COLO668 (cell line): Measurements from ENCODE around the gene MAP2K1.
"Not testable (repeated sequence)": the region's sequence is repeated elsewhere in the genome, so short reads cannot be mapped to it uniquely, and the experiment has no call there.

Experiments
- DNase-seq: peaks from one replicate; lab custom pipeline; 2025; ENCODE audit not compliant: unreplicated experiment; lab: John Stamatoyannopoulos, UW

Gene MAP2K1

DNA sequence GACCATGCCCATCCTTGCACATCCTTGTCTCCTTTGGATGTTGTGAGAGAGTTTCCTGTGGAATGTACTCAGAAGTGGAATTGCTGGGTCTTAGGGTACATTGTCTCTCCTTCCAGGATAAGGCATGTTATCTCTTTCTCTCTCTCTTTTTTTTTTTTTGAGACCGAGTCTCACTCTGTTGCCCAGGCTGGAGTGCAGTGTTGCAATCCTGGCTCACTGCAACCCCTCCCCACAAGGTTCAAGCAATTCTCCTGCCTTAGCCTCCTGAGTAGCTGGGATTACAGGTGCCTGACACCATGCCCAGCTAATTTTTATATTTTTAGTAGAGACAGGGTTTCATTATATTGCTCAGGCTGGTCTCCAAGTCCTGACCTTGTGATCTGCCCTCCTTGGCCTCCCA is 6.3 kb downstream of the MAP2K1 start:
- not testable (repeated sequence) for DNase-seq

DNA sequence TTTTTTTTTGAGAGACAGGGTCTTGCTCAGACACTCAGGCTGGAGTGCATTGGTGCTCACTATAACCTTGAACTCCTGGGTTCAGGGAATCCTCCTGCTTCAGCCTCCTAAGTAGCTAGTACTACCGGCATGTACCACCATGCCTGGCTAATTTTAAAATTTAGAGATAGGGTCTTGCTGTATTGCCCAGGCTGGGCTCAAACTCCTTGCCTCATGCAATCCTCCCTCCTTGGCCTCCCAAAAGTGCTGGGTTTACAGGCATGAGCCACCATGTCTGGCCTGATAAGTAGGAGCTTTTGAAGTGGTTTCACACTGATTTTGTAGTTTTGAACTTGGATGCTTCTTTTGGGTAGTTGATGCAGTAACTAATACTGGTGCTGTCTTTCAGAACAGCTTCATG is 7.8 kb downstream of the MAP2K1 start:
- no peak for DNase-seq

DNA sequence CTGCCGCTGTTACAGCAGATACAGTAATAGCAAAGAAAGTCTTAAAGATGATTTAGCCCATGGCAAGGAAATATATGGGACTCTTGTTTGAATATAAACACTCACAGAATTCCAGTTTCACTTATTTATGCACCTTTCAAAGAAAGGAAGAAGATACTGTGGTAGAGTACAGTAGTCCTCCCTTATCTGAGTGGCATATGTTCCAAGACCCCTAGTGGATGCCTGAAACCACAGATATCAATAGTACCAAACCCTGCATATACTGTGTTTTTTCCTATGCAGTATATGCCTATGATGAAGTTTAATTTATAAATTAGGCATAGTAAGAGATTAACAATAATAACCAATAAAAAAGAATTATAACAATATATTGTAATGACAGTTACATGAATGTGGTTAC is 8.2 kb downstream of the MAP2K1 start:
- no peak for DNase-seq

DNA sequence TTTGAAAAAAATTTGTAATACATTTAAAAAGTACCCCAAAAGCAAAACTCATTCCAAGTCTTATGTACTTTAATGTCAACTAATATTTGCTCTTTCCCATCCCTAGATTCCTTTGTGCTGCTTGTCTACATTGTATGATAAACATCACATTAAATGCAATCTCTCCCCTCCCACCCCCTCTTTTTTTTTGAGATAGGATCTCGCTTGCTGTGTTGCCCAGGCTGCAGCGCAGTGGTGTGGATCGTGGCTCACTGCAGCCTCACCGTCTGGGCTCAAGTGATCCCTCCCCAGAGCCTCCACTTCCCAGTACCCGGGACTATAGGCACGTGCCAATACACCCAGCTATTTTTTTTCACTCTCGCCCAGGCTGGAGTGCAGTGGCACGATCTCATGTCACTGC is 12.6 kb downstream of the MAP2K1 start:
- DNase-seq = no peak

DNA sequence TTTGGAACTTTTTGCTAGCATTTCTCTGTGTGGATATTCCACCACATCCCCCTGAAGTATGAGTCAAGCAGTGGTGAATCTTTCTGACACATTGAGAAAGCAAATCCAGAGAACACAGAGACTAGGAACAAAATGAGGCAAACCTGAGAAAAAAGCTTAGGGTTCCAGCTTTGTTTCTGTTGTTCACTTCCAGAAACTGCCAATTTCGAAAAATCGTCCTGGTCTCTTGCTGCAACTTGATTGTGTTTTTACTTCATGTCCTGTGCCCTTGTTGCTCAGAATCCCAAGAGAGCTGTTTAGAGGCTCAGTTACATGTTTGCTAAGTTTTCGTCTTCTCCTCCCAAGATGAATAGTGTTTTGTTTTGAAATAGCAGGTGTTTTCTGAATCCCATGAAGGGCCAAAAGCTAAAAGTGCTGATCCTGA is 13.7 kb downstream of the MAP2K1 start:
- DNase-seq = no peak

DNA sequence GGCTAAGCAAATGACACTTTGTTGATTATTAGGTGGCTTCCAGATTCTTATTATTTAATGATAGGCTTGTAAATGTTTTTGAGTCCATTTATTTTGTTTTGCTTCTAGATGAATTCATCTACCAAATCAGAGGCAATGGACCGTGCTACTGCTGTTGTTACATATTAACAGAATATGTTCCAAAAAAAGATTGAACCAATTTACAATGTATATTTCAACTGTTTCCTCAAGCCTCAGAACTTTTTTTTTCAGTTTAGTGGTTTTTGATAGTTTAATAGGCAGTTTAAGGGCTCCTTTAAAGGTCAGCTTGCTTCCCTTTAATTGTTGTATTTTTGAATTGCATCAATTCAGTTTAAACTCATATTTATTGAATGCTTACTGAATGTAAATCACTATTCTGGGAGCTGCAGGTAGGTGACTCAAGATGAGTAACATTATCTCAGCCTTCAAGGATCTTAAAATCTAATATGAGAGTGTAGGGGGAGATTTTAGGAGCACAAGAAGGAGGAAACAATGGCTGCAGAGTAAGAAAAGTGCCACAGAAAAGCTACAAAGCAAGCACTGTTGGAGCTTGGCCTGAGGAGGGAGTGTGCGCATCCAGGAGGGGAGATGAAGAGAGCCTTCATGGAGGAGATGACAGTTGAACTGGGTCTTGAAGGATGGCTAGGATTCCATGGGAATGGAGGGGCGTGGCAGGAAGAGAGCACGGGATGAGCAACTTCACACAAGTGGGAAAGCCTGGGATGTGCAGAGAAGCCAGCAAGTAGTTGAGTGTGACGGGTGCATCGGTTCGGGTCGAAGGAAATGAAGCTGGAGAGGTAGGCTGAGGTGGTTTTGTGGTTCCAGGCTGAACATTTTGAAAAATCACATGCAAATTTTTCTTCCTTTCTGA is 14.7 kb downstream of the MAP2K1 start:
- no peak for DNase-seq

DNA sequence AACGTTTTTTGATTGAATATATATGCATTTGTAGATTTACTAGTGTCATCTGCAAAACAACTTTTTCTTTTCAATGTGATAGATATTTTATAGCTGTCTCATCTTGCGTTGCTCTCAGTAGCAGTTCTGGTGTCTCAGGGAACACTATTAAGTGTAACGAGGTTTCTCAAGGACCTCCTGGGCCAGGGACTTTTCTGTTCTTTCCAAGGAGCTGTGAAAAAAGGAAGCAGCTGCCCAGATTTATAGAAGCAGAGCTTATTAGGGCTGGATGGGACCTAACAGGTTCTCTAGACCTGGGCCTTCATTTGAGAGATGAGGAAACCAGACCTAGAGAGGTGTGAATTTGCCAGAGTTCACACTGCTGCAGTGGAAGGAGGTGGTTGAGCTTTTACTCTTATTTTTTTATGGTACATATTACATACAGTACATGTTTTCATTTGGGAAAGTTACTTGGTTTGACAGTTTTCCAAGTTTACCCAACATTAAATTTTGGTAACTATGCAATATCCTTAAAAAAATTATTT is 16.1 kb downstream of the MAP2K1 start:
- DNase-seq = no peak

DNA sequence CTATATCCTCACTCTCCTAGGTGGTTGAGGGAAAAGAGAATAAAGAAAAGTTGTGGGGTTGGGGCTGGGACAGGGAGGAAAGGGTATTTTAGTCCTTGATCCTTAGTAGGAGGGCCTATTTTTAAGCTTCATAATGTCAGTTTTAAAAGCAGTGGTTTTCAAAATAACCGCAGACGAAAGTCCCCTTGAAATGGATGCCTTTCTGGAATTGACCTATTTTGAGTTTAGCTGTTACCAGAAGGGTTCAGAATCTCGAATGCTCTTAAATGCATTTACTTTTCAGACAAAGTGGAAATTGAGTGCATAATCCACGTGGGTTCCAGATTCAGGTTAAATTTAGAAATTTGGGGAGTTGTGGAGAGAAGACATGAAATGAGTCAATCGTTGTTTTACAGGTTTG is 16.6 kb downstream of the MAP2K1 start:
- no peak for DNase-seq

DNA sequence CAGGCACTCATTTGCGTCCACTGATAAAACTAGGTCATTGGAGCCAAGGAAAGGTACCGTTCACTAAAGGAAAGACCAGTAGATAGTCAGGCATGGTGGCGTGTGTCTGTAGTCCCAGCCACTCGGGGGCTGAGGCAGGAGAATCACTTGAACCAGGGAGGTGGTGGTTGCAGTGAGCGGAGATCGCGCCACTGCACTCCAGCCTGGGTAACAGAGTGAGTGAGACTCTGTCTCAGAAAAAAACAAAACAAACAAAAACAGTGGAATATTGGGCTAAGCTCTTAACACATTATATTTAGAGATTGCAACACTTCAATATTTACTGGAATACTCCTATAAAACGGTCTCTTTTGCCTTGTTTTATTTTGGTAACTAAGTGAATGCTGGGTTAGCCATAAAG is 17.4 kb downstream of the MAP2K1 start:
- no peak for DNase-seq

DNA sequence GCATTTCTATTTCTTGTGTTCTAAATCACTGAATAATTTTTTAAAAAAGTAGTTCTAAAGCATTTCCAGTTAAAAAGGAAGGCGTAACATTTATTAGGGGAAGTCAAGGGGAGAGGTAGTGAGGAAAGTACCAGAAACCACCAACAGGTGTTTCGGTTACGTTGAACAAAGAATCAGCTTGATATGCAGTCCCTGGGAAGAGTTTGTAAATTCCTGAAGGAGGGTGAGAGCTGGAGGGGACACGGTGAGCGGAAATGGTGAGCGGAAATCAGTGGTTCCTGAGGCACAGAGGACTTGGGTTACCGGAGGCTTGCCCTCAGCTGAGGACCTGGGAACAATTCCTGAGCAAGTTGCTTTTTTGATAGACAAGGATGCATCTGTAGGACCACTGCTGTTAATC is 17.8 kb downstream of the MAP2K1 start:
- DNase-seq = no peak

DNA sequence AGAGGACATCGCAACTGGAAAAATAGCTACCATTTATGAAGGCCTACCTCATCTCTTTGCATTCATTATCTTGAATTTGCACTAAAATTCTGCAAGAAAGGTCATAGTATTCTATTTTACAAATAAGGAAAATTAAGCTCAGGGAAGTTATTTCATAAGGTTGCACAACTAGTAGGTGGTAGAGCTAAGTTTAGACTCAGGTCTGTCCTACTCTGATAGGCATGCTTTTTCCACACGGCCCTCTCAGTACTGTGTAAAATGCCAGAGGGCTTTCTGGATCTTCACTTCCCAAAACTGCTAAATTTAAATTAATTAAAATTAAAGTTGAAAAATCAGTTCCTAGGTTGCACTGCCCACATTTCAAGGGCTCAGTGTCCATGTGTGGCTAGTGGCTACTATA is 18.3 kb downstream of the MAP2K1 start:
- DNase-seq = no peak

DNA sequence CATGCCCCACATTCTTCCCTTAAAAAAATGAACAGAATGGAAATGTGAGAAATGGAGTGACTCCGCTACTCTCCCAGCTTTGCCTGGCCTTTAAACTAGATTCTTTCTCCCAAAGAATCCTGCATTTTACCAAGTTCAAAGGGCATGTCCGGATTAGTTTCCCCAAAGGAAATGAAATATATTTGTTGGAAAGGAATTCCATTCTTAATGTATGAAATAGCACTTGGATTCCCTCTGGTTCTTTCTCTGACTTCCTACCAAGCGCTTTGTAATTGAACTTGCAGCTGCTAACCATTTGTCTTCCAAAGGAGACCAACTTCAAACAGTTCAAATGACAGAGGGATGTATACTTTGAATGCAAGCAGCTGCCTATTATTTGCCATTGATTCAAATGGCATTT is 18.9 kb downstream of the MAP2K1 start:
- no peak for DNase-seq

DNA sequence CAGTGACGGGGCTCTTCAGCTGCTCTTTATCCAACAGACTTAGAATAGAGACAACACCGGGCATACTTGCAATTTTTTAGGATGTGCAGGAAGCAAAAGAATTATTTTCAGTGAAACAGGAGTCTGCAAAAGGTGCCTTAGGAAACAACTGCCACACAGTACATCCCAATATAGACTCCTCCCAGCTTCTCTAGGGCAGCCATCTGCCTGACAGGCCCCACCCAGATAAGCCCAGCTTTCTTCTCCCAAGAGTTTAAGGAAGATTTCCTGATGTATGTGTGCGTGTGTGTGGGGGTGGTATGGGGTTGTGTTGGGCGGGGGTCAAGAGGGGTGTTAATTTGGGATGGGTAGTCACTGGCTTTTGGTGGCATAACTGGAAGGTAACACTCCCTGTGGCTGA is 21.5 kb downstream of the MAP2K1 start:
- no peak for DNase-seq

DNA sequence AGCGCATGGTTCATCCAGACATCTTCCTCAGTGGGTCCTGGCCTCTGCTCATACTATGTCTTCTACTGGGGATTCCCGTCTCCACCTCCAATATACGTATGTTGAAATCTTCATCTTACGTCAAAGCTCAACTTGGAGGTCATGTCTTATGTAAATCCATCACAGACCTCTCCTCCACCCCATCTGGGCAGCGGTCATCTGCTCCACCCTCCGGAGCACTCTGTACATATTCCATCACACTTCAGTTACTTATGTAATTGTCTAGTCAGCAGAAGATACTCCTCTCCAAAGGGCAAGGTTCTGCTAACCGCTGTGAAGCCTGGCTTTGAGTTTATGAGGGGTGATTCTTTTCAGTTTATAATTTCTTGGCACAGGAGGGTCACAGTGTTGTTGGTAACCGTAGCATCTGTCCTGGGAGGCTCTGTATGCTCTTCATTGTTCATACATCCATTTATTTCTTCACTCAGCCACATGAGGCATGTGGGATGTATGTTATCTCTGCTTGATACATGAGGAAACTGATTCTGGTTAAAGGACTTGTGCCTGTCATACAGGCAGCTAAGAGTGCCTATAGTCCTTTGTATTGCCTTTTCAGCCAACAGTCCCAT is 22.1 kb downstream of the MAP2K1 start:
- no peak for DNase-seq

DNA sequence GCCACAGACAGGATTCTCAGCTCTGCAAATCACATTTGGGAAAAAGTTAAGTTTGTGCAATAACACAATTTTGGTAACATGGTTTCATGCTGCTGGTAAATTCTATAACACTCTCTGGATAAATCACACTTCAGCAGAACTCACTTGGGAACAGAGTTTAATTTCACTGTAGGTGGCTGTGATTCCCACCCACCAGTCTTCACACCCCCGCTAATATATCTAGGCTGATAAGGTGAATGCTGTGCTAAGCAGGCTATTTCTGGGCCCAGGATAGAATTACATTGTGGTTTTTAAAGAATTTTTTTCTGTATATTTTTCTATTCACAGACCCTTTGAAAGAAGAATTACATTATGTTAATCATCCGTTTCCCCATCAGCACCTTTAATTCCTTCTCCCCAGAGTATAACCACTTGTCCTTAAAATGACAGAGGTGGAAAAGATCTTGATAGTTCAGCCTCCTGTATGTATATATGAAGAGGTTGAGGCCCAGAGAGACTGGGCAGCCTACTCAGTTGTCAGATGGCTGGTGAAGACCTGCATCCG is 22.9 kb downstream of the MAP2K1 start:
- no peak for DNase-seq

DNA sequence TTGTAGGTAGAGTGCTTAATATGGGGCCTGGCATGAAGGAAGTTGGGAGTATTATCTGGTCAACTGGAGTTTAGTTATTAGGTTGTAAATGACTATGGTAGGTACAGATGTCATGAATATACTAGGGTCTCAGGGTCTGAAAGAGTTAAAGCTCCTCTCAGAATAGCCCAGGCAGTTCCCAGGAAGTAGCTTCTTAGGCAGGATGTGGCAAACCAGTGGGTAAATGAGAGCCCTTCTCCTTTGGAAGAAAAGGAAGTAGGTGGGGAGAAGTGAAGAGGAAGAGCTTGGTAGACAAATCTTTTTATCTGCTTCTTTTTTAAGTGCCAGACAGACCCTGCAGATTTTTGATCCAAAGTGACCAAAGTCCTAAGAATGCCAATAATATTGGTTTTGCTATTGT is 24.5 kb downstream of the MAP2K1 start:
- DNase-seq = no peak

DNA sequence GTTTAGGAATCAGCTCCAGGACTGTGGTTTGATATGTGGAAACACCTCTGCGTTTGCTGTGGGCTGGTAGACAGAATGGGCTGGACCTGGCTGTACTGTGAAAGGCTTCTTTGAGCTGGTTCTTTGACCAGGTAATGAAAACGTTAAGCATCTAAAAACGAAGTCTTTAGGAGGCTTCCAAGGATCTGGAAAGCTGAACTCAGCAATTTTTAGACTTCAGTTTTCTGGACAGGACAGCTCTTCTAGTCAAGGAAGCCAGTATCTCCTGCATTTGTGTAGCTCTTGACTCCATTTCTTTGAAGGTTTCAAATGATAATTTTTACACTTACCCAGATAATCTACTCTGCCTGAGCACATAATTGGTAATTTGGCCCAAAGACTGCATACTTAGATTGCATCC is 25.5 kb downstream of the MAP2K1 start:
- no peak for DNase-seq

DNA sequence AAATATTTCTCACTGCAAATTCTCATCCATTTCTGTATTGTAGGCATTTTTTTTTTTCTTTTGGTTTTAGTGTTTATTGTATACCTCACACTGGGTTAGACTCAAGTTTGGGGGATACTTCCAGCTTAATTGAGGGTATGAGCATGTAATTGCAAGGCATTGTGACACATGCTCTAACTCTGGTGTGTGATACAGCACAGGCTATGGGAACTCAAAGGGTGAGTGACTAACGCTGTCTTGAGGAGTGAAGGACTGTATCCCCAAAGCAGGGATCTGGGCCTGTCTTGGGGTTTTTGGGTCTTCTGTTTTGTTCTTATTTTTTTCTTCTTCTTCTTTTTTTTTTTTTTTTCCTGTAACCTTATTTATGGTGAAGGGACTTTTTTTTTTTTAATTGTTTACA is 26.9 kb downstream of the MAP2K1 start:
- DNase-seq = no peak

DNA sequence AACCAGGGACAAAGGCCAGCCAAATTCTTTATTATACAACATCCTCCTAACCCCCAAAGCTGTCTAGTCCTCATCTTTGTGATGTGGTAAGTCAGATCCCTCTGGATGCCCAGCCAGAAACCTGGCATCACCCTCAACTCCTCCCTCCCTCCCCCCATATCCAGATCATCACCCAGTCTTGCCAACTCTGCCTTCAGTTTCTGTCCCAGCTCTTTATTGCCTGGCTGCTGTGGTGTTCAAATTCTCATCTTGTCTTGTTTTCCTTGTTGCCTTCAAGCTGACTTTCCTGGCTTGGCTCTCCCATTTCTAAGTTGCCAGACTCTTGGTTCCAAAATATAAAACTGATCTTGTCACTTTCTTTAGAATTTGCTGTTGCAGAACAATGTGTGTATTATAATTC is 28.6 kb downstream of the MAP2K1 start:
- DNase-seq = no peak

DNA sequence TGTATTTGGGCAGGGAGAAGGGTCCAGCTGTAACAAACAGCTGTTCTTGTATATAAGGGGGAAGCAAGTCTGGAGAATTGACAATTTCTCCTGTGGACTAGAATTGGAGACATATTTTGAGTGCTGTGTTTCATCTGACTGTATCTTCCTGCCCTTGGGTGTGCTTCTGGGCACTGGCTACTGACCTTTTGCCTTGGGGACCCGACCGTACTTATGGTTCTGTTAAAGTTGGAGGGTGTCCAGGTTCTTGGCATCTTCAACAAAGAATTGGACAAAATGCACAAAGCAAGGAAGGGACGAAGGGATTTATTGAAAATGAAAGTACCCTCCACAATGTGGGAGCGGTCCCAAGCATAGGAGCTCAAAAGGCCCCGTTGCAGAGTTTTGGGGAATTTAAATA is 31.0 kb downstream of the MAP2K1 start:
- no peak for DNase-seq

DNA sequence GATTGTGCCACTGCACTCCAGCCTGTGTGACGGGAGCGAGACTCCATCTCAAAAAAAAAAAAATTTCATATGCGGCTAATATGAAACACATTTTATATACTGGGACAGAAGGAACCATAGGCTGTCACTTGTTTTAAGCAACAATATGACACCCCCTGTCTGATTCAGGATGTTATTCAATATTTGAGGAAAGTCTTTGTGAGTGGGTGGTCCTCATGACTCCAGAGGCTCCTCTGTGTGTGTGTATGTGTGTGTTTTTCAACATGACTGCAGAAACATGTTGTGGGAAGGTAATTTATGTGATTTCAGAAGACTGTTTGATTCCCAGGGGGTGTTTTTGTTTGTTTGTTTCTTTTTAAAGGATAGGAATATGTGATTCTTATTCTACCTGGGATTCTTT is 32.8 kb downstream of the MAP2K1 start:
- no peak for DNase-seq

DNA sequence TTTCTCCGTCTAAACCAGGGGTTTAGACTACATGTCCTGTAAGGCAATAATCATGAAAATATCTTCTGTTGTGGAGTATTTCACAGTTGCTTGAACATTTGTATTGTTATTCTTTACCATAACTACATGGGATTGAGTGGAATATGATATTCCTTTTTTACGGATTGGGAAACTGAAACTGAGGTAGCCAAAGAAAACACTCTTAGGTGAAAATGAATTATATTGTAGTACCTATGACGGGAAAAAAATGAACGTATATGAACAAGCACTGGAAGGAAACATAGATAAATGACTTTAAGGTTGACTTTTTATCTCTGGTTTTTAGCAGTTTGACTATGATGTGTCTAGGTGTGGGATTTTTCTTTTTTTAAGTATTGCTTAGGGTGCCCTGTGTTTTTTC is 35.6 kb downstream of the MAP2K1 start:
- DNase-seq = no peak
